ENCODE results near the gene ZNF735.
"Not testable (repeated sequence)": the region's sequence is repeated elsewhere in the genome, so short reads cannot be mapped to it uniquely, and the experiment has no call there.

Gene ZNF735

DNA sequence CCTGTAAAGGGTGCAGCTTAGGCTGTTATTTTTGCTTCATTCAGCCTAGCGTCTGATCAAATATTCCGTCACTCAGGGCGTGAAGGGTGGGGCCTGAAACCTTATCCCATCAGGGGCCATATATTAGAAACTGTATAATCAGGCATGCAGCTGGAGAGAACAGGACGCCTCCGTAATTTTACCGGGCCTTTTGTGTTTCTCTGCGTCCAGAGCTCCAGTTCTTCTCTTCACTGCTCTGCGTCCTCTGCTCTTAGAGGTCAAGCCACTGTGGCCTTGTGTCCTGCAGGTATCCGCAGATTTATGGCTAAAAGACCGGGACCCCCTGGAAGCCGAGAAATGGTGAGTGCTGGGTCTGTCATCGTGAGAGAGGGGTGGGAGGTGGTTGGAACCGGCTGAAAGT, at the start of gene ZNF735:
Gene ZNF735, plus strand, starts transcription at position 301 of the 400 bp plus-strand sequence. Its CDS starts 0 bp downstream, at position 301.
- DNase-seq (ENCODE audit: low read depth, low spot score) = no peak

GRCh38 chr7:64170974-64171373, 36.0 kb upstream of the ZNF735 start:
- DNase-seq (ENCODE audit: low read depth, low spot score) = not testable (repeated sequence)

DNA sequence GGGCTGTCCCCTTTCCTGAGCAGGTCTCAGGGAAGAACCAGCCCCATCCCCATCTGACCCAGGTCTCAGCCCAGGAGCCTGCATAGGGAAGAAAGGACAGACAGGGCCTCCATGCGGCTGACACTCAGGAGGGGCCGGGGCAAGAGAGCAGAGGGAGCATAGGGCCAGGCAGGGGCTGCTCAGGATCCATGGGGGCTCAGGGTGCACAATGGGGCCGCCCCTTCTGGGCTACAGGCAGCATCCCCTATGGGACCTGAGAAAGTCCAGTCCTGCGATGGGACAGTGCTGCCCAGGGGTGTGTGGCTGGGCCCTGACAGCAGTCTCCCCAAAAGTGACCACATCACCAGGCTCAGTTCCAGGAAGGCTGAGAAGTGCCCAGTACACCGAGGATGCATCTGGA, 32.7 kb upstream of the ZNF735 start:
- no peak for DNase-seq (ENCODE audit: low read depth, low spot score)

DNA sequence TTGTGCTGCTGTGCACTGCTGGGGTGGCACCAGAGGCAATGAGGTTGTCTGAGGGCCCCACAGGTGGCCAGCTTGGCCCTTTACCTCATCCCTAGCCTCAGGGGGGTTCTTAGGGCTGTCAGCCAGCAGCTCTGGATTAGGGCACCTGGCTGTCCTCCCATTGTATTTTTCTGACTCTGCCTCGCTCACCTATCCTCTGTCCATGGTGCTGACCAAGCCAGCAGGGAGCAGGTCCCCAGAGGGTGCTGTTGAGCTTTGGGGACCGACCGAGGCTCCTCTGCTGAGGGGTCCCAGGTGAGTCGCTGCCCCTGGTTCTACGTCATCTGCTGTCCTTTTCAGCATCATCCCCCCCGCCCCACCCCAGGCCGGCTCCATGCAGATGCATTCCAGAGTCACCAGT, 32.1 kb upstream of the ZNF735 start:
- DNase-seq (ENCODE audit: low read depth, low spot score) = no peak

GRCh38 chr7:64180989-64181388, 26.0 kb upstream of the ZNF735 start:
- DNase-seq (ENCODE audit: low read depth, low spot score) = no peak

DNA sequence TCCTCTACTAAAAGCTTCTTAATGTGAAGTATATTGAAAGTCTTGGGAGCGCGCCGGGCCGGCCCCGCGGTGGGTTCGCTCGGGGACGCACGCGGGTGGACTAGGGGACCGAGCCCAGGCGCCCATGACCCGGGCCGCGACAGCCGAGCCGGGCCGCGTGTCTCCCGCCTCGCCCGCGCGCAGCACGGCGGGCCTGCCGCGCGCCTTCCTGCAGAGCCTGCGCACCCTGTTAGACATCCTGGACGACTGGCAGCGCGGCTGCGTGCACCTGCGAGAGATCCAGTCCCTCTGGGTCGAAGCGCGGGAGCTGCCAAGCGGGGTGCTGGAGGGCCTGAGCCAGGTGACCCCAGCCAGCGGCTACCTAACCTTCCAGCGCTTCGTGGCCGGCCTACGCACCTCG, 25.4 kb upstream of the ZNF735 start:
- no peak for DNase-seq (ENCODE audit: low read depth, low spot score)

- no peak for DNase-seq (ENCODE audit: low read depth, low spot score)
Observed at GRCh38 chr7:64182036-64182790, 24.8 kb upstream of the ZNF735 start.

DNA sequence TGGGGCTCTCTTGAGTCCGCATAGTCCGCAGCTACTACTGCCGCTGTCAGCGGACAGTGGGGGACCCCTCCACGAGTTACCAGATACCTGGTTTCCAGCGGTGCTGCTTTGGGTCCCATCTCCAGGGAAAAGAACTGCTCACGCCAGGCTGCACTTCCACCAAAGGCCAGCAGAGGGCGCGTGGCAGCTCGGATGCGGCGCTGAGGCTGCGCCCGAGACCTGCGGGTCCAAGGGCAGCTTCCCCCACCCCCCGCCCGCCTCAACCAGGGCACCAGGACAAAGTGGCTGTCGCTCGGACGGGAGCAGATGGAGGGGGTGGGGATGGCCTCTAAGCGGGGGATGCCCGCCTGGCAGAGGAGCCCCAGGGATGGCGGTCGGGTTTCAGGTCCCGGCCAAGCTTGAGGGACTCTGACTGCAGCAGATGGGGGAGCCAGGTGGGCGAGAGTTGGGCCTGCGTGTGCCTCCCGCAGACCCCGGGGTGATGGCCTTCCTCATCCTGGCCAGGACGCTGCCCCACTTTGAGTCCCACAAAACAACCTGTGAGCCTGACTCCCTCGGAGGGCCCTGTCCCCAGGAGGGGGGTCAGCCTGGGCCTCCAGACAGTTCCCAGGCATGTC, 23.8 kb upstream of the ZNF735 start:
- no peak for DNase-seq (ENCODE audit: low read depth, low spot score)

- DNase-seq (ENCODE audit: low read depth, low spot score) = no peak
Observed at GRCh38 chr7:64183827-64184372, 23.1 kb upstream of the ZNF735 start.

GRCh38 chr7:64184376-64184775, 22.6 kb upstream of the ZNF735 start:
- DNase-seq (ENCODE audit: low read depth, low spot score) = no peak

DNA sequence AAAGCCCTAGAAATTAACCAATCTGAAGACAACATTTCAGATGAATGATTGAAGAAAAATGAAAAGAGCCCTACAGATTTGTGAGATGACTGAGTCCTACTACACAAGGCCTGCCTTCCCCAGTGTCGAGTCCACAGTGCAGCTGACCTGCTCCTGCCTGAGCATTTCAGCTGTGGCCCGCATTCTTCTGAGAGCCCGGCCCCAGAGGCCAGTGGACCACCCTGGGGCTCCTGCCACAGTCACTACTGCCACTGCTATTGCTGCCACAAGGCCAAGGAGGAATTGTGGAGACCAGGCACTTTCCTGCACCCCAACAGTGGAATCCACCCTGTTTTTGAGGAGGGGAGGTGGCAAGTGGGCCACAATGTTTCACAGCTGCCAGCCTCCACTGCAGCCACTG, 19.6 kb upstream of the ZNF735 start:
- DNase-seq (ENCODE audit: low read depth, low spot score) = no peak

DNA sequence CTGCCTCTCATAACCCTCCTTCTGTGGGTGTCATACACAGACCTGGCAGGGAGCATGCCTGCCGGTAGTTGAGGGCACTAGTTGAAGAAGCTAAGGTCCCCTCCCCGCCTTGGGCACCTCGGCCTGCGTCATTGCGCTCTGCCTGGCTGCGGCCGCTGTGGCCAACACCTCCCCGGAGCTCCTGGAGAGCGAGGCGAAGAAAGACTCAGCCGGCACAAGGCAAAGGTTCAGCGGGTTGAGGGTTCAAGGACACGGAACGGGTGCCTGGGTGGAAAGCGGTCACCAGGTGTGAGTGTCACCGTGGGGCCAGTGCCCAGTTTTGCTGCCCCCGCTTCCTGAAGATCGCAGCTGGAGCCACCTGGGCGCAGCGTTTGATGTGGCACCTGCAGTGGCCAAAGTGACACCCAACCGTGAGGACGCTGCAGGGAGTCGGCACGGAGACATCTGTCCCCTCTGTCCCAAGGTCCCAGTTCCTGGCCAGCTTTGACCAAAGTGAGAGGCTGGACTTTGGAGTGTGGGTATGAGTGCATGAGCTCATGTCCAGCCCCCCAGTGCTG, 14.8 kb upstream of the ZNF735 start:
- no peak for DNase-seq (ENCODE audit: low read depth, low spot score)

GRCh38 chr7:64192775-64193174, 14.2 kb upstream of the ZNF735 start:
- no peak for DNase-seq (ENCODE audit: low read depth, low spot score)

GRCh38 chr7:64219710-64220298, 12.8 kb downstream of the ZNF735 start:
- not testable (repeated sequence) for DNase-seq (ENCODE audit: low read depth, low spot score)

GRCh38 chr7:64223366-64223765, 16.4 kb downstream of the ZNF735 start:
- no peak for DNase-seq (ENCODE audit: low read depth, low spot score)

- not testable (repeated sequence) for DNase-seq (ENCODE audit: low read depth, low spot score)
Observed at GRCh38 chr7:64228174-64228573, 21.2 kb downstream of the ZNF735 start, which contains the start of gene ZNF679. ZNF679 (plus strand) TSS chr7:64228474; CDS start chr7:64249118, 20,644 bp downstream.

DNA sequence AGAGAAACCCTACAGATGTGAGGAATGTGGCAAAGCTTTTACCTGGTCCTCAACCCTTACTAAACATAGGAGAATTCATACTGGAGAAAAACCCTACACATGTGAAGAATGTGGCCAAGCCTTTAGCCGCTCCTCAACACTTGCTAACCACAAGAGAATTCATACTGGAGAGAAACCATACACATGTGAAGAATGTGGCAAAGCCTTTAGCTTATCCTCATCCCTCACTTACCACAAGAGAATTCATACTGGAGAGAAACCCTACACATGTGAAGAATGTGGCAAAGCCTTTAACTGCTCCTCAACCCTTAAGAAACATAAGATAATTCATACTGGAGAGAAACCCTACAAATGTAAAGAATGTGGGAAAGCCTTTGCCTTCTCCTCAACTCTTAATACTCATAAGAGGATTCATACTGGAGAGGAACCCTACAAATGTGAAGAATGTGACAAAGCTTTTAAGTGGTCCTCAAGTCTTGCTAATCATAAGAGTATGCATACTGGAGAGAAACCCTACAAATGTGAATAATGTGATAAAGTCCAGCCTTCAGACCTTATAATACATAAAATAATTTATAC, 59.4 kb downstream of the ZNF735 start:
- no peak for DNase-seq (ENCODE audit: low read depth, low spot score)

Measured in iPS DF 19.7 (cell line).